ENCODE results near the gene NEB. TPM values are rescaled to one million over a fixed set of nuclear protein-coding genes. Genes with fewer than 3 reads are reported as not detected.

NEB gene
- polyA plus RNA-seq, 1 of the 3 experiments (the other 2 are of a cell fraction), result 0.02 TPM

- Histone ChIP-seq H3K4me2 (no peak overlapping the region), H3K9me2 (no peaks in the 10 kb centered on the region), H3K9me3 (no peaks in the 10 kb centered on the region), H3K4me1 (ENCODE audit: control insufficient read depth in 1 of 2, insufficient read depth in 2 of 2, low read depth in 1 of 2, low read length in 1 of 2) (no peaks in the 10 kb centered on the region), H3K79me2 (ENCODE audit: insufficient read depth) (no peaks in the 10 kb centered on the region), H3K36me3 (replicated peaks in 1 of 2; ENCODE audit: control insufficient read depth in 1 of 2, insufficient read depth in 2 of 2, low read length in 1 of 2) (no peaks in the 10 kb centered on the region), H3K27ac (ENCODE audit: low read depth in 2 of 2, low read length in 1 of 2) (no peak overlapping the region), H3K4me3 (ENCODE audit: low read depth in 2 of 2, low read length in 1 of 2) (no peak overlapping the region), H3F3A (replicated peaks; ENCODE audit: insufficient read depth) (no peaks in the 10 kb centered on the region), H3K27me3 (ENCODE audit: insufficient read depth) (no peaks in the 10 kb centered on the region), H2AFZ (ENCODE audit: low read depth) (no peak overlapping the region), H3K9ac (no peak overlapping the region), H4K20me1 (ENCODE audit: insufficient read depth) (no peaks in the 10 kb centered on the region)
- no peak for DNase-seq
- ChIA-PET CTCF (interaction anchor here (0.8 kb wide), 1 partner anchor 327 kb away, joined by 3 read pairs; no protein-coding TSS in a partner anchor), POLR2A (no interaction called here)
- 51% methylated on average over 2 of the region's 2 CpGs for WGBS (ENCODE audit: low lambda C conversion rate)
- TF ChIP-seq POLR2AphosphoS5 (IDR thresholded peaks at IDR 0.05; ENCODE audit: low read depth, low read length) (no peak), NFIC (IDR thresholded peaks at IDR 0.05; ENCODE audit: borderline replicate concordance) (no peak), SIN3A (IDR thresholded peaks at IDR 0.05; ENCODE audit: borderline replicate concordance, low read depth, low read length) (no peak), PBX3 (IDR thresholded peaks at IDR 0.05) (no peak), ZBTB33 (IDR thresholded peaks at IDR 0.05; ENCODE audit: borderline replicate concordance, low read depth) (no peak), ELF1 (IDR thresholded peaks at IDR 0.05) (no peak)
These were observed 61.3 kb downstream of the NEB start for GRCh38 chr2:151673016-151673415.

- ChIA-PET POLR2A (no interaction called here), CTCF (interaction anchor here (0.7 to 1.0 kb wide), 3 partner anchors 10 to 353 kb away, joined by 3 read pairs; no protein-coding TSS in a partner anchor)
- no peaks in the 10 kb centered on the region for H3K9me2 ChIP-seq
- H3K36me3 ChIP-seq (replicated peaks in 1 of 2; ENCODE audit: control insufficient read depth in 1 of 2, insufficient read depth in 2 of 2, low read length in 1 of 2), result no peaks in the 10 kb centered on the region
- DNase-seq, result no peak
- H3K27ac ChIP-seq (ENCODE audit: low read depth in 2 of 2, low read length in 1 of 2), result no peak overlapping the region
- H3K4me2 ChIP-seq, result no peak overlapping the region
- no peak overlapping the region for H3K4me3 ChIP-seq (ENCODE audit: low read depth in 2 of 2, low read length in 1 of 2)
- no peaks in the 10 kb centered on the region for H3K9me3 ChIP-seq
- no peak overlapping the region for H2AFZ ChIP-seq (ENCODE audit: low read depth)
- no peaks in the 10 kb centered on the region for H3K4me1 ChIP-seq (ENCODE audit: control insufficient read depth in 1 of 2, insufficient read depth in 2 of 2, low read depth in 1 of 2, low read length in 1 of 2)
- TF ChIP-seq TEAD4 (IDR thresholded peaks at IDR 0.05; ENCODE audit: borderline replicate concordance, insufficient read depth) (no peak), RFX5 (IDR thresholded peaks at IDR 0.05; ENCODE audit: low read length) (no peak), EP300 (IDR thresholded peaks at IDR 0.05; ENCODE audit: borderline replicate concordance in 1 of 2, low read depth in 1 of 2, low read length in 1 of 2) (no peak), MEF2A (IDR thresholded peaks at IDR 0.05; ENCODE audit: borderline replicate concordance, low read depth) (no peak), USF2 (IDR thresholded peaks at IDR 0.05; ENCODE audit: borderline replicate concordance, low read depth, low read length) (no peak), NRF1 (IDR thresholded peaks at IDR 0.05; ENCODE audit: low read depth, low read length) (no peak), FOXJ3 (CRISPR knock-in tag; IDR thresholded peaks at IDR 0.05) (no peak), USF1 (IDR thresholded peaks at IDR 0.05; ENCODE audit: borderline replicate concordance, low read depth) (no peak), ELF1 (IDR thresholded peaks at IDR 0.05) (no peak), NFIC (IDR thresholded peaks at IDR 0.05; ENCODE audit: borderline replicate concordance) (no peak), GABPA (IDR thresholded peaks at IDR 0.05; ENCODE audit: low read depth) (no peak), PBX3 (IDR thresholded peaks at IDR 0.05) (no peak), RCOR1 (IDR thresholded peaks at IDR 0.05; ENCODE audit: low read length) (no peak), FOXM1 (IDR thresholded peaks at IDR 0.05; ENCODE audit: low read depth) (no peak)
- H3F3A ChIP-seq (replicated peaks; ENCODE audit: insufficient read depth), result no peaks in the 10 kb centered on the region
- no peaks in the 10 kb centered on the region for H4K20me1 ChIP-seq (ENCODE audit: insufficient read depth)
- H3K9ac ChIP-seq, result no peak overlapping the region
- H3K79me2 ChIP-seq (ENCODE audit: insufficient read depth), result no peaks in the 10 kb centered on the region
- H3K27me3 ChIP-seq (ENCODE audit: insufficient read depth), result no peaks in the 10 kb centered on the region
- 62% methylated on average over 5 of the region's 5 CpGs for WGBS (ENCODE audit: low lambda C conversion rate)
These were observed 62.0 kb downstream of the NEB start for GRCh38 chr2:151672277-151672676.

Data from SK-N-SH (cell line).